Activated gamma-delta T cell treated with Interleukin-2 at 50 U/mL for 16 hours (primary cell): ENCODE data around the gene MGLL.

Experiments used
- DNase-seq: peaks from one replicate; pipeline ENCODE4 v3.0.0-alpha.2; 2020

The MGLL gene

DNA sequence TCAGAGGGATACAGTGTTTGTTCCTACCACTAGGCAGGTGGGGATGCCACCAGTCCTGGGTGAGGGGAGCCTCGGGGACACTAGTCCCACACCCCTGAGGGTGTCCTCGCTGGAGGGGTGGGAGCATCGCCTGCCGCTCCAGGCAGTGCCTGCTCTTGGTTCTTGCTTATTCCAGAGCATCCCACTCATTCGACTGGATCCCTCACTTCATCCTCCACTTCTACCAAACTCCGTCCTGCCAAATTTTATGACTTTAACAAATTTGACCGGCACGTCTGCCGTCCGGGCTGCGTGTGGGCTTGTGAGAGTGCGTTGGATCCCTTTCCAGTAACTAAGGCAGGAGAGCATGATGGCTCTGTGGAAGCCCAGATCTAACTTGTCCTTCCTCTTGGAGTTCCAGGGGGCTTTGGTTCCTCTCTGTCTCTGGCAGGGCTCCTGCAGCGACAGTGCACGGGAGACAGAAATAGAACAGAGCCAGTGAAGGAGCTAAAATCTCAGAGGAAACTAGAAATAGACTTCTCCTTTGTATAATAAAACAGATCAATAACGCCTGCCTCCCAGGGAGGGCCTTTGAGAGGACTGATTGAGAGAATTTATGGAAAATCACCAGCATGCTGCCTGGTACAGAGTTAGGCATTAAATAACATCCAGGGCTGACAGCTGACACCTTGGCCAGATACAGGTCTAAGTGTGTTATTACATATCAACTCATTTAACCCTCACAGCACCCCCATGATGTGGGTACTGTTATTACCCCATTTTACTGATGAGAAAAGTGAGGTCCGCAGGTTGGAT is 34.5 kb downstream of the MGLL start:
- no peak for DNase-seq

DNA sequence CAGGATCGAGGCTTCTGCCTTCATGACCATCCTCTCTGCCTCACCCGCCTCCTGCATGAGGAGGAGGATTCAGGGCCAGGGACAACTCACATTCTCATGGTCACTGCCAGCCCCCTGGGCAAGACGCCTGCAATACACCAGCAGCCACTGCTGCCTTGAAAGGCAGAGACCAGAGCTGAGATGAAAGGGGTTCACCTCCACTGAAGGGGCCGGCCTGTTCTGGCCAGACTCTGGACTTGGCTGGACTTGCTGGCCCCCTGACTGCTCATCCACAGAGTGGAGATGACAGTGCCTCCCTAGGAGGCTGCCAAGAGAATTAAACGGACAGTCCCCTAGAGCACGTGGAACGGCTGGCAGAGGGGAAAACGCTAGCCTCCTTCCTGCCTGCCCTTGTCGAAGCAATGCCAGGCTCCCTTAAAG is 35.2 kb downstream of the MGLL start:
- no peak for DNase-seq

DNA sequence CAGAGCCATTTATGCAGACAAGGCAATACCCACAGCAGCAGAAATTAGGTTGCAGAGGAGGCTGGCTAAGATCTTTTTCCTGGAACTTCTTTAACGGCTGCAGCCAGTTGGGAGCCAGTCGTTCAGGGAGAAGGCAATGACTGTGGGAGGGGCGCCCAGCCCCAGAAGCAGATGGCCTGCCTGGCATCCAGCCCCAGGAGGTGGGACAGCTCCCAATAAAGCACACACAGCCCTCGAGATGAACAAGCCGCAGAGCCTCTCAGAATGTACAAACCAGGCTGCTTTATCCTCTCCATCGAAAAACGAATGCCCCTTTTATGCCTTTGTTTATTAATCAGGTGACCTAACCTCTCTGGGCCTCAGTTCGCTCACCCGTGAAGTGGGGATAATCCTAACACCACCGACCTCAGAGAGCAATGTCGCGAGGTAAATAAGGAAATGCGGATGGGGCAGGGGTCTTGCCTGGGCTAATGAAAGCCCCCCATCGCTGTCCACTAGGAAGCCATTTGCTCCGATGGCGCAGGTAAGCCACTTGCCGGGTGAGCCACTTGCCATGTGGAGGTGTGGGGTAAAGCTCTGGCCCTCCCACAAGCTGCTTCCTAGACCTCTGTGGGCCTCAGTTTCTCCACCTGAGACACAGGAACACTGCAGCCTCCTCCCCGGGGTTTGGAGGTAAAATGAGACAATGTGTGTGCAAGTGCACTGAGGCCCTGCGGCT is 35.8 kb downstream of the MGLL start:
- no peak for DNase-seq

DNA sequence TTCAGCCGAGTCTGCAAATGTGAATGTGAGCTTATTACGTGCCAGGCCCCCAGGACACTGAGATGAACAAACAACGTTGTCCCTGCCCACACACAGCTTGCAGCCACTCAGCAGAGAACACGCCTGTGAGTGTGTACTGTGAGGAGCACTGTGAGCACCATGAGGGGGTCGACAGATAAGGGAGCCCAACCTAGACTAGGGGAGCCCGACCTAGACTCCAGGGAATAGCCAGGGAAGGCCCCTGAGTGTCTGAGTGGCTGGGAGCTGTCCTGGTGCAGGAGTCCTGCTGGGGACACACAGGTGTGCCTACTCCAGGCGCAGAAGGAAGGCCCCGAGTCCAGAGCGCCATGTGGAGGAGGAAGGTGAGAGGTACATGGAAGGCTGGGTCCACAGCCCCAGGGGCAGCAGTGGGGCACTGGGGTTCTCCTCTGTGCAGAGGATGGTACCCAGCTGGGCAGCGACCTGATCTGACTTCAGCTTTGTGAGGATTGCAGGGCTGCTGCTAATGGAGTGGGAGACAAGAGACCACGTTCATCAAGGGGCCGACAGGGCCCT is 36.5 kb downstream of the MGLL start:
- no peak for DNase-seq

DNA sequence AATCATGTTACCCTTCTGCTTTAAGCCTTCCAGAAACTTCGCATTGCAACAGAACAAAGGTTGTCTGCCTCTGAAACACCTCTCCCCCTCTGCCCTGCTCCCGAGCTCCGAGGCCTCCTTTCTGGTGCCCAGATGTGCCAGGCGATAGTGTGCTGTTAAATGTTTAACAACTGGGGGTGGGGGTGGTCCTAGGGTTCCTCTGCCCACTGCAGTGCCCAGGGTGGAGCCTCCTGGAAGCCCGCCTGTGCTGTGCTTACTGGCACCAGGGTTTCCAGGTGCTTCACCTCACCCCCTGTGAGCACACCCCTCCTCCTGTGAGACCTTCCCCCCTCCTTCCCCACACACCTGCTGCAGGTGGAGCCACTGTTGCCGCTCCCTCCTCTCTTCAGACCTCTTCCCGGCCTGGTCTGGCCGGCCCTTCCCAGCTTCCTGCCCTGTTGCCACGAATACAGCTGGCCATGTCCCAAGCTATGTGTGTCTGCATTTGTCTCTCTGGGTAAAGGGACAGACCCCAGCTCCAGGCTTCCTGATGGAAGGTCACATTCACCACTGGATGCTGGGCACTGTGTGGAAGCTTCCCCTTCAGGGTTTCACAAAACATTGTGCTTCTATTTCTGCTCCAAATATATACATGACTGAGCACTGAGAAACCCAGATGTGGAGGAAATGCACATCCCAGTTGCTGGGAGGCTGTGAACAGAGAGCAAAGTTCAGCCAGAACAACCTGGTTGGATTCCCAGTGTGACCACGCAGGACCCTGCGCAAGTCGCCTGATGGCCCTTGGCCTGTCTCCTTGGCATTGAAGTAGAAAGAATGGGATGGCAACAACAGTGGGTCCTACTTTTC is 37.2 kb downstream of the MGLL start:
- no peak for DNase-seq

DNA sequence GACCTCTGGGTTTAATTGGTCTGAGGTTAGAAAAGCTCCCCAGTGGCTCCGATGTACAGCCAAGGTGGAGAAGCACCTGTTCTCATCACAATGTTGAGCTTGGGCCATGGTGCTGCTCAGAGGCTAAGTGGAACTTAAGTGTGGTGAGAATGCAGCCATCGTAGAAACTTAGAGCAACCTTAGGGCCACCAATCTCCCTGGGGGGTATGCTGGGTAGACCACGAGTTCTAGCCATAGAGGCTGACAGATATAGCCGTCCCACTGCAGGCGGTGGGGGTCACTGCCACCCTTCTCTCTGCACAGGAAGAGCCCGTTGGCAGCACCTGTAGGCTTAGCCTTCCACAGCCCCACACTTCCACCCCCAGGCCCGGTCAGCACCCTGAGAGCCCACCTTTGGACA is 38.0 kb downstream of the MGLL start:
- no peak for DNase-seq

DNA sequence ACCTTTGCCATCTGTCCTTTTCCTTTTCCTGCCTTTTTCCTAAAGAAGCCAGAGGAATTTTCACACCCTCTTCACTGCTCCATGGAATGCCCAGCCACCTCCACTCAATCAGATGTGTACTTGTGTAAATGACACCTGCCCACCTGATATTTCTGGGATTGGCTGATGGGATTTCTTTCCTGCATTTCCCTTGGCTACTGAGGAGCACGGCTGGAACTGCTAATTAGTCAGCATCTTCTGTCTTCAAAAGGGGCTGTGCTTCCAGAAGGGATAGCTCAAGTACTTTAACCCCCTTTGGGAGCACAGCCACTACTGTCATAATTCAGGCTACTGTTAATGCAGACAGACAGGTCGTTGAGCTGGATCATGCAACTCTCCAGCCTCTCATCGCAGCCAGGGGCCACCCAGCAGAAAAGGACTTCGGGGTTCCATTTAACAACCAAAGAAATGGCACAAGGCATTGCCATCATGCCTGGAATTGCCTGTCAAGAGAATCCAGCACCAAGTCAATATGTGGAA is 38.6 kb downstream of the MGLL start:
- no peak for DNase-seq

DNA sequence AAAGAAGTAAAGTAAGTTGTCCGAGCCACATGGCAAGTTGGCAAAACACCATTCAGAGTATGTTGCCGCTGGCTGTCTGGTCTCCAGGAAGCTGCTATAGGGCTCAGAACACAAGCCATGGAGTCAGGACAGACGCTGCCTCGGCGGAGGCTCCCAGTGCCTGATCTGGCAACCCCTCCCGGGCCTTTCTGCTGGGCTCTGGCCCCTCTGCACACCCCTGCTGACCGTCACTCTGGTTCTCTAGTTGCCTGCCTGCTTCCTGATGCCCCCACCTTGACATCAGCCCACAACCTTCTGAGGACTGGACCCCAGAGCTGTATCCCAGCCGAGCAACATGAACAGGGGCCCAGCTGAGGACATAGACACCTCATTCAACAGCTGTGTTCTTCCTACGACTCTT is 39.1 kb downstream of the MGLL start:
- no peak for DNase-seq

DNA sequence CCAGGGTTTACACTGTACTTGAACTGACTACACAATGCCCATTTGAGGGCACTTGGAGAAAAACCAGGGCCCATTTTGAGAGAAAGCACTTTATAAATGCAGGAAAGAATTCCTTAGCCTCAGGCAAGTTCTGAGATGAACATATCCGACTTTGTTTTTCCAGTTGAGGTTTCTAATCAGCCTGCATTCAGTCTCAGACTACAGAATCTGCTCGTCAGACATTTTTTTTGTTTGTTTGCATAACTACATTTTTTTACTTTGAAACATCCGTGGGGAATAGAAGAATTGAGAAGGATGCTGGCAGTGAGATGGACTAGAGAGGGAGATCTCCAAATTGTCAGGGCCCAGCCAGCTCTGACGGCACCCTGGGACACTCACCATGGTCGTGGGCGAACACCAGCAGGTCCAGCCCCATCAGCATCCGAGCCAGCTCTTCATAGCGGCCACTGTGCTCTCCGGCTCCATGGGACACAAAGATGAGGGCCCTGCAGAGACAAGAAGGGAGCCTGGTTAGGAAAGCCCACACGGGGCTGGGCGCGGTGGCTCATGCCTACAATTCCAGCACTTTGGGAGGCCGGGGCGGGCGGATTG is 40.8 kb downstream of the MGLL start:
- DNase-seq, result no peak

DNA sequence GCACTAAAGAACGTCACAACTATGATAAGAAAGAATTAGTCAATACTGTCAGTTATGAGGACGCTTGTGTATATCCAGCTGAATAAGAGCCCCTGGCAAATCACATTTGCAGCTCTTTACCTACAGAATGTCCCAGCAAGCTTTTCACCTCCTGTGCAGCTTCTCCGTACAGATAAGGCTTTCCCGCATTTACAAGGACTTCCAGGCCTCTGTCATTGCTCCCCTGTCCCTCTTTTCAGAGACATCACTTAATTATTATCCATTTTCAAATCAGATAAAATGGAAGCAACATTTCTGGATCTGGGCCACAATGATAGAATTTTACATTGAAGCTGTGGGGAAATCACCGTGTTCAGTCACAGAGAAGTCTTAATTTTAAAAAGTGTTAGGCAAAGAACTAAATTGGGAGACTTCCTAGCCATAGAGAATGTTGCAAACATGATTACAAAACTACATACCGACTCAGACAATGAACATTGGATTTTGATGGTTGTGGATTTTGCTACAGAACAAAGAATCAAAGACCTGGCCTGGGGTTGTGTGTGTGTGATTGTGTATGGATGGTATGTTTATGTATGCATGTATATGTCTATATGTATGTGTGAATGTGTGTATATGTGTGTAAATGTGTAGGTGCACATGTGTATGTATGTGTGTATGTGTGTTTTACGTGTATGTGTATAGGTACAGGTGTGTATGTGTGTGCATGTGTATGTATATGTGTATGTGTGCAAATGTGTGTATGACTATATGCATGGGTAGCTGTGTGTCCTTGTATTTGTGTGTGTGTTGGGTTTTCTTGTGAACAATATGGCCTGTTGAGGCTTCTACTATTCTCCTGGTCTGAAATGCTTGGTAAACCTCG is 41.5 kb downstream of the MGLL start:
- DNase-seq, result no peak

DNA sequence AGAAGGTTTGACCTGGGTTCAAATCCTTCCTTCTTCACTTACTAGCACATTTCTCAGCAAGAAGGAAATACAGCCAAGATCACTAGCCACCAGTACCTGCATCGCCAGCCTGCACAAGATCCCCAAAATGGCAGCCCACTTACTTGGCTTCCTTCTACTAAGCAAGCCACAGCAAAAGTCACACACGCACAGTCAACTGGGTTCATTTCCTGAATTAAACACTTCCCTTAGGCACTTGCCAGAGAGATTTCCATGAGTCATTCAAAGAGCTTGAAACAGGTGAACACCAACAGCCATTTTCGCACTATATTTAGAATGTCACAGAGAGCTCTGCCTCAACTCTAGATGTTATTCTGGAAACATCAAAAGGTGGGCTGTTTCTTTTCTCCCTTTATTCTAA is 42.6 kb downstream of the MGLL start:
- DNase-seq, result no peak

DNA sequence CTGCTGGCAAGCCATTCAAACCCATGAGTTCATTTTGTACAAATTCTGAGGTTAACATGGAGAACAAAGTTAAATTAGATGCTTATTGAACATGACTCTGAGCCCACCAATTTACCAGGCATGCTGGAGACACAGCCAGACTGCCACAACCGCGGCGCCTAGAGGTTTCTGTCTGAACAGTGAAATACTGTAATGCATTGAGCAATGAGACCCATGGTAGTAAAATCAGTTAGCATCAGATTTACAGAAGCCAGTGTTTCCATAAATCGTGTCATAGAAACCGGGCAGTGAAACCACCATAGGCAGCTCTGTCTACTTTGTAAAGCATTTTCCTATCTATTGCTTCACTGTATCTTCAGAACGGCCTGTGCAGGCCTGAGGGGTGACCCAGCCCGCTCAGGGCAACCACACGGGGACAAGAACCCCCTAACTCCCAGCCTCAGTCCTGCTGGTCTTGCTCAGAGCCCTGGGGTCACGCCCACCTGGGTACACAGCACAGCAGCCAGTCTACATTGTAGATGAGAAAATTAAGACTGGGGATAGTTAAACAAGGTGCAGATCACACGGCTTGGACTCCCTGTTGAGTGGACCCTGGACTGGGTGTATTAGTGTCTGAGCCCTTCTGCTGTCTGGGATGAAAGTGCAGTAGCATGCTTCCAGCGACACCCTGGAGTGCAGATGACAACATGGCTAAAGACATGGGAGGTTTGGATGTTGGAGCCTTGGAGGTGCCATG is 44.2 kb downstream of the MGLL start:
- DNase-seq, result no peak

DNA sequence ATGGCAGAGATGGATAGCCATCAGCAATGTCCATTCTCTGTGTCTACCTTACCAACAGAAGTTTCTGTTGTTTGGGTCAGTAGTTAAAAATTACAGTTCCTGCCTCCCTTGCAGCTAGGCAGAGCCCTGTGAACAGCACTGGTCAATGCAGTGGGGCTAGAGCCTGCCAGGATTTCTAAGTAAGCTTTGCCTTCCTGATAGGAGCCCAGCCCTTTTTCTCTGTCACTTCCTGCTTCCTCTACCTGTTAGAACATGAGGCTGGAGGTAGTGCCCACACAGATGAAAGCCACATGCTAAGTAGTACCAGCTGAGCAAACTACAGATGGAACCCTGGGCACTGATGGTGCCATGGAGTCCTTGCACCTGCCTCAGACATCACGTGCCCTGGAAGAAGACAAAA is 45.0 kb downstream of the MGLL start:
- no peak for DNase-seq

DNA sequence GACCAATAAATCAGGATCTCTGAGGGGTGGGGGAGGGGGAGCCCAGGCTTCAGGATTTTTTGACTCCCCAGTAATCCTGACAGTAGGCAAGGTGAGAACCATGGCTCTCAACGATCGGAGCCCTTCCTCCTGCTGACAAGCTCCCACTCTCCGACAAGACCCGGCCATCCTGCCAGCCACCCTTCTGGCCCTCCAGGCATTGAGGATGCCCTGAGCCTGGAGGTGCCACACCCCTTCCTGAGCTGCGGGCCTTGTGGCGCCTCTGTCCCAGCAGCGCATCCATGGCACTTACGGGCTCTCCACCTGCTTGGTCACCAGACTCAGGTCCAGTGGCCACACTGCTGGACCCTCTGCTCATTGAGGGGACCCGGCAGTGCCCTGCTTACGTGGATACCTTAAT is 46.0 kb downstream of the MGLL start:
- DNase-seq, result no peak

DNA sequence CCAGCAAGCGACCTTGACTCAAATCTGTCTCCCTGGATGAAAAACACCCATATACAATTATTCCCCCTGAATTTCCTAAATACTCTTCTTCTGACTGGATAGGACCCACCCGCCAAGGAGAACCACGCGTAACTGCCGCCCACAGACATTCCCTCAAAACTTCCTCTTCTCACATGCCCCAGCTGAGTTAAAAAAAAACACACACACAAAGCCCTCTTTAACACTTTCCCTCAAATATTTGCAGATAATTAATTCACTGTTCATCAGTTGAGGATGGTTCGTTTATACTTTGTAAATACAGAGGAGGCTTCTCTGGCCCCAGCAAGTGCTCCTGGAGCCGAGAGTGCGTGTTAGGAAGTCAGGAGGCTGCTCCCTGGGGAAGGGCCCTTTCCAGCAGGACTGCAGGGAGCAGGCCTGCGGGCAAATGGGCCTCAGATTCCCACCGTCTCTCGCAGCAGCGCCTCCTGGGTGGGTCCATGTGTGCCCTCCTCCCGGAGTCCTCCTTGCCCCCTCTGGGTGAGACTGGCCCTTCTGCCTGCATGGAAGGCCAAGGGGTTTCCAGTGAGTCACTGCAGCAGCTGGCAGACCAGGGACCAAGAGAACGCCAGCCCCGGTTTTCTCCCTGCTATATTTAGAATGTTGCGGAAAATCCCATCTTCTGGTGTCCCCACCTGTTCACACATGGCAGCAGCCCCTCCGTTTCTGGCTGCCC is 46.8 kb downstream of the MGLL start:
- DNase-seq, result no peak

DNA sequence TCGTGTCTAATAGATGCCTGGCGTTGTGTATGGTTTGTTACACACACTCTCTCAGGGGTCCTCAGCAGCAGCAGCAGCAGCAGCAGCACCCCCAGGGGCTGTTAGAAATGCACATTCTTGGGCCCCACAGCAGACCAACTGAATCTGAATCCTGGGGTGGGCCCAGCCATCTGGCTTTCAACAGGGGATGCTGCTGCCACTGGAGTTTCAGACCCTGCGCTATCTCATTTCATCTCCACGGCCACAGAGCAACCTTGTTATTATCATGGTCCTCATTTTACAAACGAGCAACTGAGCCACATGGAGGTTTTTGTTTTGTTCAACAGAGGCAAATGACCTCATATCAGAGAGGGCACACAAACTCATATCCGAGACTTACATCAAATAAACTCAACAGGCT is 47.7 kb downstream of the MGLL start:
- no peak for DNase-seq

DNA sequence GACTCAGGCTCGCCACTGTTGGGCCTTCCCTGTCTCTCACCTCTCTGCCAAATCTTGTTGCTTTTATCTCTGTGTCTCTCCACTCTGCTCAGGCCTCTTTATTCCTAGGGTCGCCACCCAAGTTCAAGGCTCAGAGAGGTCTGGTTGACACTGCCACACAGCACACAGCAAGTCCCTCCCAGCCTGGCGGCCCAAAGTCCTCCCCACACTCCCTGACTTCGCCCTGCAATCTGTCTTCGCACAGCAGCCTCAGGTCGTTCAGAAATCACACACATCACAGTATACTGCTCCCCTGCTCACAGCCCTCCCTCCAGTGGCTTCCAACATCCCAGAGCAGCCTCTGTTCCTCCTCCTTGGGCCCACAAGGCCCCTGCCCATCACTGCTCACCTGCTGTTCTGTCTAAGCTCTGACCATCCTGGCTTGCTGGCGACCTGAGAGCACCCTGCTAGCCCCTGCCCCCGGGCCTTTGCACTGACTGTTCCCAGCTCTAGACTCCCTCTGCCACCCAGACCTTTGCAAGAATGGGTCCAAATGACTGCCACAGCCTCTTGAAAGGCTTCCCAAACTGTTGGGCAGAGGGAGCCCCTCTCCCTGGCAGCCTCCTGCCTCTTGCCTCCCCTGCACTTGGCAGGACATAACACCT is 48.4 kb downstream of the MGLL start:
- DNase-seq, result no peak

DNA sequence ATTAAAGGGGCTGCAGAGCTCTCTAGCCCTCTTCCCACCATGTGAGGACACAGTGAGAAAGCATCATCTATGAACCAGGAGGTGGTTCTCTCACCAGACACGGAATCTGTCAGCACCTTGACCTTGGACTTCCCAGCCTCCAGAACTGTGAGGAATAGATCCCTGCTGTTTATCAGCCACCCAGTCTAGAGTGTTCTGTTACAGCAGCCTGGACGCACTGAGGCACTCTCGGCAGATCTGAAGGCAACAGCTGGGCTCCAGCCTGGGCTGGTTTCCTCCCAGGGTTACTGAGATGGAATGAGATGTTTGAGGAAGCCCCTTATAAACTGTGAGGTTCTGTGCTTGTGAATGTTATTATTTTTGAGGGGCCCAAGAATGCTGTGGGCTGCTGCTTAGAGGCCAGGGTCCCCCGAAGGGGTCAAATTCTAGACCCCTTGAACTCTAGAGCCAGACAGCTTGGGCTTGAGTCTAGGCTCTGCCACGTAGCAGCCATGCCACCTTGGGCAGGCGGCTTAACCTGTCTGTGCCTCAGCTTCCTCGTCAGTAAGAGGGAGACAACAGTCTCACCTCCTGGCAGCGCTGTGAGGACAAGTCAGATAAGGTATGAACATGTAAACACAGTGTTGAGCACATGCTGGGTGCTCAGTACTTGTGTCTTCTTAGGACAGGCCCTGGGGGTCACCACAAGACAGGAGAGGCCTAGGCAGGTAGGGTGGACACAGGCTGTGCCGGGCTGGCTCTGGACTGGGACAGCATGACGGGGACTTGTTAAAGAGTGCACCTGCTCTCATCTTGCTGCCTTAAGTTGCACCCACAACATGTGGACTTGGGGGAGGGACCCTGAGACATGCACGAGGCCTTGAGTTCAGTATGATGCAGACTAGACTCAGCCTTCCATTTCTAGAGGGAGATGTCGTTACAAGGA is 49.2 kb downstream of the MGLL start:
- DNase-seq, result no peak

DNA sequence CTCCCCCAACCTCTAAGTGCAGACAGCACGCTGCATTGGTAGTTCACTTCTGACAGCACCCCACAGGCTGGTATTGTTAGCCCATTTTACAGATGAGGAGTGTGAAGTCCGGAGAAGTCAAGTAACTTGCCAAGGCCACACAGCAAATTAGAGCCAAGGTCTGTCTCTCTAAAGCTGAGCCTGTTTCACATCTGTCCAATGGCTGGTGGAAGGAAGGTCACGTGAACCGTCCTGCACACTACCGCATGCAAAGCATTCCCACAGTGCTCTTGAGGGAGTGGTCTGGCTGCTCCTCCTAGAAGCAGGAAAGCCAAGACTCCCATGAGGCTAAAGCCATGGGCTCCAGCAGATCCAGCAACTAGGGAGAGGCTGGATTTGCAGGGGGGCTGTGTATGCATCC is 50.0 kb downstream of the MGLL start:
- no peak for DNase-seq
